Measurements from ENCODE around the gene PROSER2. TPM values are rescaled to one million over a fixed set of nuclear protein-coding genes. Genes with fewer than 3 reads are reported as not detected.

PROSER2 gene, protein sequence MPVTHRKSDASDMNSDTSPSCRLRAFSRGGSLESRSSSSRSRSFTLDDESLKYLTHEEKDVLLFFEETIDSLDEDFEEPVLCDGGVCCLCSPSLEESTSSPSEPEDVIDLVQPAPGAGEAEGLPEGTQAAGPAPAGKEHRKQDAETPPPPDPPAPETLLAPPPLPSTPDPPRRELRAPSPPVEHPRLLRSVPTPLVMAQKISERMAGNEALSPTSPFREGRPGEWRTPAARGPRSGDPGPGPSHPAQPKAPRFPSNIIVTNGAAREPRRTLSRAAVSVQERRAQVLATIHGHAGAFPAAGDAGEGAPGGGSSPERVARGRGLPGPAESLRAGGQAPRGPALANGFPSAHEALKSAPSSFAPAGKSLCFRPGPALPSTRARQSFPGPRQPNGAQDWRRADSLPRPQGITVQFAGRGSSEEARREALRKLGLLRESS
- 11.8 and 40.6 TPM in 2 replicates for total RNA-seq

GRCh38 chr10:11823122-11823988 lies at the start of gene PROSER2:
TSS of gene PROSER2 (plus strand) at chr10:11823356. CDS start at chr10:11852078, 28,722 bp downstream.

Other genes starting within 250 kb of the PROSER2 start
- 13.3 and 18.7 TPM in 2 replicates for gene USP6NL, start 211.7 kb upstream of the PROSER2 start, total RNA-seq
- gene ECHDC3, start 81.0 kb upstream of the PROSER2 start, total RNA-seq: 1.2 and 5.2 TPM in 2 replicates
- gene UPF2, start 219.5 kb downstream of the PROSER2 start, total RNA-seq: 10.4 and 14.1 TPM in 2 replicates
- gene DHTKD1, start 245.6 kb downstream of the PROSER2 start, total RNA-seq: 19.6 and 23.2 TPM in 2 replicates

Measured in placental epithelial cell (primary cell).